MM.1S (cell line): ENCODE results near the gene ALAS1.

Experiments
- CTCF ChIP-seq: fragments of 300-600 bp; sonication (generic); IDR thresholded peaks from 2 replicates; pipeline ENCODE4 v1.5.1; 2016; ENCODE audit warnings: antibody characterized with exemption, low read length, mixed read lengths
- EZH2 ChIP-seq: fragments of 300-600 bp; sonication (generic); optimal IDR thresholded peaks from 2 replicates; pipeline ENCODE3; 2017; ENCODE audit warnings: low read depth, mild to moderate bottlenecking, antibody characterized with exemption, low read length, mixed read lengths
- EZH2phosphoT487 ChIP-seq: fragments of 300-600 bp; sonication (generic); IDR thresholded peaks from 2 replicates; pipeline ENCODE4 v1.6.1; 2018; ENCODE audit warnings: antibody characterized with exemption, low read length

GRCh38 chr3:52223449-52224408 lies 25.8 kb downstream of the ALAS1 start:
- TF ChIP-seq CTCF, result no peak
- no peak for TF ChIP-seq EZH2
- no peak for TF ChIP-seq EZH2phosphoT487
